Neural cell (in vitro differentiated cells): Measurements from ENCODE around the gene SPARCL1. TPM values are rescaled to one million over a fixed set of nuclear protein-coding genes. Genes with fewer than 3 reads are reported as not detected.

Experiments
- H2AFZ ChIP-seq: fragments of 200-600, 300-800 bp; sonication (generic), shearing (Covaris generic); 2 replicates; pipeline ENCODE4 v1.6.0; 2014; ENCODE audit warnings: low read depth, mild to moderate bottlenecking, antibody characterized with exemption, low read length, moderate library complexity
- H3F3A ChIP-seq: fragments of 200-600 bp; shearing (Covaris generic); 2 replicates; pipeline ENCODE4 v1.6.1; 2016; ENCODE audit warnings: mild to moderate bottlenecking, moderate library complexity, mixed read lengths, antibody characterized with exemption, low read length; ENCODE audit not compliant: insufficient read depth, poor library complexity, severe bottlenecking
- H3K27ac ChIP-seq: fragments of 200-600, 300-800 bp; sonication (generic), shearing (Covaris generic); 2 replicates; pipeline ENCODE4 v1.5.1; 2014; ENCODE audit warnings: mild to moderate bottlenecking, low read length, moderate library complexity
- H3K27me3 ChIP-seq: fragments of 300-800, 200-600 bp; sonication (generic), shearing (Covaris generic); 2 replicates; pipeline ENCODE4 v1.6.0; 2014; ENCODE audit warnings: mild to moderate bottlenecking, low read depth, low read length, moderate library complexity; ENCODE audit not compliant: insufficient read depth
- H3K36me3 ChIP-seq: fragments of 300-800, 200-600 bp; sonication (generic), shearing (Covaris generic); 2 replicates; pipeline ENCODE4 v1.5.1; 2014; ENCODE audit warnings: mild to moderate bottlenecking, antibody characterized with exemption, low read length, moderate library complexity; ENCODE audit not compliant: insufficient read depth
- H3K4me2 ChIP-seq: fragments of 300-800, 200-600 bp; sonication (generic), shearing (Covaris generic); 2 replicates; pipeline ENCODE4 v1.6.0; 2014; ENCODE audit warnings: mild to moderate bottlenecking, low read length
- H3K4me3 ChIP-seq: fragments of 300-800, 200-600 bp; sonication (generic), shearing (Covaris generic); 2 replicates; pipeline ENCODE4 v1.5.1; 2014; ENCODE audit warnings: mild to moderate bottlenecking, low read length, moderate library complexity
- H3K79me2 ChIP-seq: fragments of 200-600 bp; shearing (Covaris generic); replicated peaks from 2 replicates; pipeline ENCODE4 v1.6.0; 2014; ENCODE audit warnings: mild to moderate bottlenecking, low read length, moderate library complexity; ENCODE audit not compliant: insufficient read depth
- H3K9ac ChIP-seq: fragments of 300-800, 200-600 bp; sonication (generic), shearing (Covaris generic); 2 replicates; pipeline ENCODE4 v1.6.1; 2016; ENCODE audit warnings: mild to moderate bottlenecking, low read length, mixed read lengths
- H3K9me2 ChIP-seq: fragments of 200-600 bp; shearing (Covaris generic); 2 replicates; pipeline ENCODE4 v1.6.1; 2016; ENCODE audit warnings: mild to moderate bottlenecking, low read length, mixed read lengths; ENCODE audit not compliant: insufficient read depth
- H3K9me3 ChIP-seq: fragments of 200-600, 300-800 bp; sonication (generic), shearing (Covaris generic); 2 replicates; pipeline ENCODE4 v1.6.1; 2016; ENCODE audit warnings: mild to moderate bottlenecking, mixed run types, low read length, moderate library complexity, mixed read lengths
- H4K20me1 ChIP-seq: fragments of 200-600 bp; shearing (Covaris generic); 2 replicates; pipeline ENCODE4 v1.6.1; 2016; ENCODE audit warnings: mild to moderate bottlenecking, mixed run types; ENCODE audit not compliant: insufficient read depth
- CTCF ChIP-seq: fragments of 450-650 bp; IDR thresholded peaks from 2 replicates; pipeline ENCODE4 v1.5.1; 2014; ENCODE audit warnings: antibody characterized with exemption, mild to moderate bottlenecking, moderate library complexity; ENCODE audit not compliant: poor library complexity, severe bottlenecking
- EP300 ChIP-seq: fragments of 450-650 bp; conservative IDR thresholded peaks from 2 replicates; pipeline ENCODE4 v1.6.1; 2014; ENCODE audit warnings: antibody characterized with exemption, mild to moderate bottlenecking, moderate library complexity; ENCODE audit not compliant: poor library complexity, severe bottlenecking
- EZH2 ChIP-seq: fragments of 200-600, 300-800 bp; shearing (Covaris generic), sonication (generic); IDR thresholded peaks from 2 replicates; pipeline ENCODE4 v1.6.1; 2014; ENCODE audit warnings: antibody characterized with exemption, low read length, borderline replicate concordance, mild to moderate bottlenecking; ENCODE audit not compliant: insufficient read depth, poor library complexity, severe bottlenecking
- MXI1 ChIP-seq: fragments of 450-650 bp; conservative IDR thresholded peaks from 2 replicates; pipeline ENCODE4 v1.6.1; 2014; ENCODE audit warnings: antibody characterized with exemption, mild to moderate bottlenecking; ENCODE audit not compliant: poor library complexity, severe bottlenecking
- POLR2AphosphoS5 ChIP-seq: IDR thresholded peaks from 2 replicates; pipeline ENCODE4 v1.6.1; 2012
- SMC3 ChIP-seq: fragments of 450-650 bp; conservative IDR thresholded peaks from 2 replicates; pipeline ENCODE4 v1.6.1; 2014; ENCODE audit warnings: antibody characterized with exemption, mild to moderate bottlenecking, moderate library complexity; ENCODE audit not compliant: poor library complexity
- polyA plus RNA-seq: library from polyadenylated mRNA; depleted of rRNA; stranded (reverse); fragments of >200 nt; gene quantifications from 2 replicates; pipeline ENCODE4 v1.2.3, GENCODE V29; 2014
- TF ChIP-seq, protein P1 (sequence below): IDR thresholded peaks from 2 replicates; pipeline ENCODE4 v1.6.1; 2012; ENCODE audit warnings: borderline replicate concordance

SPARCL1 gene
- polyA plus RNA-seq, 1 donor from 2014 or later = 0.89 TPM

DNA sequence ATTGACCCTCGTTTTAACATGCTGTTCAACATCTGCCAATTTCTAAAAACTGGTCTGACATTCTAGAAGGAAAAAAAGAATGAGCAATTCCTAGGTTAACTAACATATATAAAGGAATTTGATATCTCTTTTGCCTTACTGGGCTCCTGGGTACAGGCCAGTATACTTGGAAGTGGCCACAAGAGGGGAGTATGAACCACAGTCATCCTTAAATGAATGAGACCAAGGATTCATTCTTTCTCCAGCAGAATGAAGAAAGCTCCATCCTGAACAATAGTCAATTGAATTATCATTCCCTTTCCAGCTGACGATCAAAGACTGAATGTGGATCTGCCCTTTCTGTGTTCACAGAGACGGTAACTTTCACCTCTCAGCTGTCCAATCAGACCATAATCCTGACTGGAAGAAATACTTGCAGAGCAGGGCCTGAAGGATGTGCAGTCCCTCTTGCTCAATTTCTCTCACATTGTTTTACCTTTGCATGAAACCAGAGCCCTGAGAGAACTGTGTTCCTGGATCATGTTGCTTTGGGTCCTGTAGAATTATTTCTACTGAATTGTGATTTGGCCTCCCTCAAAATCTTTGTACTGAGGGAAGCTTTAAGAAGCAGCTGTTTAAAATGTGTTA is 14.8 kb upstream of the SPARCL1 start:
- H3F3A ChIP-seq = no peaks in the 10 kb centered on the region
- H3K27me3 ChIP-seq = no peaks in the 10 kb centered on the region
- H3K9me2 ChIP-seq = no peaks in the 10 kb centered on the region
- no peak overlapping the region for H3K4me3 ChIP-seq
- no peak overlapping the region for H2AFZ ChIP-seq
- H3K4me2 ChIP-seq = no peak overlapping the region
- H3K79me2 ChIP-seq = no peaks in the 10 kb centered on the region
- H3K9me3 ChIP-seq = no peaks in the 10 kb centered on the region
- H3K36me3 ChIP-seq = no peaks in the 10 kb centered on the region
- no peaks in the 10 kb centered on the region for H4K20me1 ChIP-seq
- TF ChIP-seq SMC3 = no peak
- TF ChIP-seq CTCF = peak; percentile 25
- H3K9ac ChIP-seq = no peak overlapping the region
- no peak overlapping the region for H3K27ac ChIP-seq

DNA sequence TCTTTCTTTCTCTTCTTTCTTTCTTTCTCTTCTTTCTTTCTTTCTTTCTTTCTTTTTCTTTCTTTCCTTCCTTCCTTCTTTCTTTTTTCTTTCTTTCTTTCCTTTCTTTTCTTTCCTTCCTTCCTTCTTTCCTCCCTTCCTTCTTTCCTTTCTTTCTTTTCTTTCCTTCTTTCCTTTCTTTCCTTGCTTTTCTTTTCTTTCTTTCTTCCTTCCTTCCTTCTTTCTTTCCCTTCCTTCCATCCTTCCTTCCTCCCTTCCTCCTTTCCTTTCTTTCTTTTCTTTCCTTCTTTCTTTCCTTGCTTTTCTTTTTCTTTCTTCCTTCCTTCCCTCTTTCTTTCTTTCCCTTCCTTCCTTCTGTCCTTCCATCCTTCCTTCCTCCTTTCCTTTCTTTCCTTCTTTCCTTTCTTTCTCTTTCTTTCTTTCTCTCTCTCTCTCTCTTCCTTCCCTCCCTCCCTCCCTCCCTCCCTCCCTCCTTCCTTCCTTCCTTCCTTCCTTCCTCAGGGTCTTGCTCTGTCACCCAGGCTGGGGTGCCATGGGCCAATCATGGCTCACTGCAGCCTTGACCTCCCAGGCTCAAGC is 13.6 kb upstream of the SPARCL1 start:
- Histone ChIP-seq H3K27me3 (no peaks in the 10 kb centered on the region), H3K4me3 (no peak overlapping the region), H3K27ac (no peak overlapping the region), H3K79me2 (no peaks in the 10 kb centered on the region), H4K20me1 (no peaks in the 10 kb centered on the region), H3K9me2 (no peaks in the 10 kb centered on the region), H3K9ac (no peak overlapping the region), H3K36me3 (no peaks in the 10 kb centered on the region), H3K4me2 (no peak overlapping the region), H3K9me3 (no peaks in the 10 kb centered on the region), H3F3A (no peaks in the 10 kb centered on the region), H2AFZ (no peak overlapping the region)
- TF ChIP-seq POLR2AphosphoS5 = no peak
- TF ChIP-seq, protein P1, sequence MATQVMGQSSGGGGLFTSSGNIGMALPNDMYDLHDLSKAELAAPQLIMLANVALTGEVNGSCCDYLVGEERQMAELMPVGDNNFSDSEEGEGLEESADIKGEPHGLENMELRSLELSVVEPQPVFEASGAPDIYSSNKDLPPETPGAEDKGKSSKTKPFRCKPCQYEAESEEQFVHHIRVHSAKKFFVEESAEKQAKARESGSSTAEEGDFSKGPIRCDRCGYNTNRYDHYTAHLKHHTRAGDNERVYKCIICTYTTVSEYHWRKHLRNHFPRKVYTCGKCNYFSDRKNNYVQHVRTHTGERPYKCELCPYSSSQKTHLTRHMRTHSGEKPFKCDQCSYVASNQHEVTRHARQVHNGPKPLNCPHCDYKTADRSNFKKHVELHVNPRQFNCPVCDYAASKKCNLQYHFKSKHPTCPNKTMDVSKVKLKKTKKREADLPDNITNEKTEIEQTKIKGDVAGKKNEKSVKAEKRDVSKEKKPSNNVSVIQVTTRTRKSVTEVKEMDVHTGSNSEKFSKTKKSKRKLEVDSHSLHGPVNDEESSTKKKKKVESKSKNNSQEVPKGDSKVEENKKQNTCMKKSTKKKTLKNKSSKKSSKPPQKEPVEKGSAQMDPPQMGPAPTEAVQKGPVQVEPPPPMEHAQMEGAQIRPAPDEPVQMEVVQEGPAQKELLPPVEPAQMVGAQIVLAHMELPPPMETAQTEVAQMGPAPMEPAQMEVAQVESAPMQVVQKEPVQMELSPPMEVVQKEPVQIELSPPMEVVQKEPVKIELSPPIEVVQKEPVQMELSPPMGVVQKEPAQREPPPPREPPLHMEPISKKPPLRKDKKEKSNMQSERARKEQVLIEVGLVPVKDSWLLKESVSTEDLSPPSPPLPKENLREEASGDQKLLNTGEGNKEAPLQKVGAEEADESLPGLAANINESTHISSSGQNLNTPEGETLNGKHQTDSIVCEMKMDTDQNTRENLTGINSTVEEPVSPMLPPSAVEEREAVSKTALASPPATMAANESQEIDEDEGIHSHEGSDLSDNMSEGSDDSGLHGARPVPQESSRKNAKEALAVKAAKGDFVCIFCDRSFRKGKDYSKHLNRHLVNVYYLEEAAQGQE = no peak
- no peak for TF ChIP-seq CTCF
- no peak for TF ChIP-seq MXI1
- no peak for TF ChIP-seq EP300
- TF ChIP-seq SMC3 = no peak
- no peak for TF ChIP-seq EZH2
